NB4 (cell line): ENCODE data around the gene CADPS.

Source experiments
- CTCF ChIP-seq: IDR thresholded peaks from one replicate; pipeline ENCODE4 v1.5.1; 2012; ENCODE audit warnings: low read depth, low read length
- POLR2A ChIP-seq: IDR thresholded peaks from 2 replicates; pipeline ENCODE4 v1.6.1; 2011; ENCODE audit warnings: mild to moderate bottlenecking; ENCODE audit not compliant: insufficient read length; ENCODE audit errors: extremely low read depth

GRCh38 chr3:62359531-62359930 lies 515.7 kb downstream of the CADPS start:
- no peak for TF ChIP-seq CTCF
- TF ChIP-seq POLR2A: no peak
